ENCODE data around the gene ITPKC. TPM values are rescaled to one million over a fixed set of nuclear protein-coding genes. Genes with fewer than 3 reads are reported as not detected.

Gene ITPKC
- total and polyA plus RNA-seq, 9 of the 15 experiments (the other 6 are each of a cell fraction or from before 2014, with no cell fraction given) = 0.08 to 9.3 (median 5.8) TPM

GRCh38 chr19:40755791-40756190 is 38.9 kb downstream of the ITPKC start:
- BruUV-seq (replicated peaks) = no TSS peak
- Histone ChIP-seq H3K9me3 (replicated peaks; ENCODE audit: control insufficient read depth, insufficient read depth, low read depth, low read length) (no peaks in the 10 kb centered on the region), H2AFZ (ENCODE audit: low read depth, low read length) (no peak overlapping the region), H3K4me2 (ENCODE audit: insufficient read depth, low read length) (no peak overlapping the region), H3K27ac (ENCODE audit: extremely low read depth, low read depth, low read length) (no peak overlapping the region; the same call in 2 of the 3 replicates), H3K9ac (ENCODE audit: insufficient read depth in 1 of 2, low read depth in 2 of 2, low read length in 2 of 2) (peak overlapping the region in 1 of 2 experiments; percentile 72; a peak in 1 of 4 replicates), H3K27me3 (ENCODE audit: control insufficient read depth in 2 of 2, insufficient read depth in 2 of 2, low read length in 2 of 2) (no peaks in the 10 kb centered on the region), H3K4me3 (no peak overlapping the region), H3K4me1 (replicated peaks in 1 of 2; ENCODE audit: control insufficient read depth in 2 of 2, insufficient read depth in 2 of 2, low read length in 2 of 2) (peaks cover 18 to 31% of the 10 kb centered on the region in 2 experiments; a peak in 4 of 5 replicates), H3K79me2 (ENCODE audit: control insufficient read depth, insufficient read depth, low read length) (peaks cover 86% of the 10 kb centered on the region), H3K9me1 (ENCODE audit: control insufficient read depth, insufficient read depth, low read length) (peaks cover 3% of the 10 kb centered on the region), H4K20me1 (replicated peaks; ENCODE audit: control insufficient read depth, insufficient read depth, low read length) (peaks cover 35% of the 10 kb centered on the region), H3K36me3 (ENCODE audit: control insufficient read depth, insufficient read depth, low read length) (peaks cover 83% of the 10 kb centered on the region)
- intact Hi-C loops (cut with micrococcal nuclease) (no loop called here), in situ Hi-C loops (cut with MboI) (no loop called here)
- POLR2A ChIA-PET = interaction anchor here (0.6 to 2.5 kb wide), 4 partner anchors 10 to 50 kb away, joined by 4 to 8 read pairs (median 4); partner anchors contain the start of gene RAB4B
- TF ChIP-seq, protein P1, sequence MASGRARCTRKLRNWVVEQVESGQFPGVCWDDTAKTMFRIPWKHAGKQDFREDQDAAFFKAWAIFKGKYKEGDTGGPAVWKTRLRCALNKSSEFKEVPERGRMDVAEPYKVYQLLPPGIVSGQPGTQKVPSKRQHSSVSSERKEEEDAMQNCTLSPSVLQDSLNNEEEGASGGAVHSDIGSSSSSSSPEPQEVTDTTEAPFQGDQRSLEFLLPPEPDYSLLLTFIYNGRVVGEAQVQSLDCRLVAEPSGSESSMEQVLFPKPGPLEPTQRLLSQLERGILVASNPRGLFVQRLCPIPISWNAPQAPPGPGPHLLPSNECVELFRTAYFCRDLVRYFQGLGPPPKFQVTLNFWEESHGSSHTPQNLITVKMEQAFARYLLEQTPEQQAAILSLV (tag; IDR thresholded peaks at IDR 0.05) = no peak
- no peak for TF ChIP-seq SMARCA5 (IDR thresholded peaks at IDR 0.05)
- TF ChIP-seq, protein P2, sequence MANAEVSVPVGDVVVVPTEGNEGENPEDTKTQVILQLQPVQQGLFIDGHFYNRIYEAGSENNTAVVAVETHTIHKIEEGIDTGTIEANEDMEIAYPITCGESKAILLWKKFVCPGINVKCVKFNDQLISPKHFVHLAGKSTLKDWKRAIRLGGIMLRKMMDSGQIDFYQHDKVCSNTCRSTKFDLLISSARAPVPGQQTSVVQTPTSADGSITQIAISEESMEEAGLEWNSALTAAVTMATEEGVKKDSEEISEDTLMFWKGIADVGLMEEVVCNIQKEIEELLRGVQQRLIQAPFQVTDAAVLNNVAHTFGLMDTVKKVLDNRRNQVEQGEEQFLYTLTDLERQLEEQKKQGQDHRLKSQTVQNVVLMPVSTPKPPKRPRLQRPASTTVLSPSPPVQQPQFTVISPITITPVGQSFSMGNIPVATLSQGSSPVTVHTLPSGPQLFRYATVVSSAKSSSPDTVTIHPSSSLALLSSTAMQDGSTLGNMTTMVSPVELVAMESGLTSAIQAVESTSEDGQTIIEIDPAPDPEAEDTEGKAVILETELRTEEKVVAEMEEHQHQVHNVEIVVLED (CRISPR knock-in tag; IDR thresholded peaks at IDR 0.05) = no peak
- TF ChIP-seq SIN3A (IDR thresholded peaks at IDR 0.05; ENCODE audit: borderline replicate concordance in 2 of 2, control insufficient read depth in 1 of 2, low read depth in 2 of 2, low read length in 2 of 2) = no peak
- no peak for TF ChIP-seq CXXC5 (CRISPR knock-in tag; IDR thresholded peaks at IDR 0.05)
- no peak for TF ChIP-seq JUND (IDR thresholded peaks at IDR 0.05; ENCODE audit: borderline replicate concordance, low read depth, low read length)
- TF ChIP-seq JUND (tag; IDR thresholded peaks at IDR 0.05; ENCODE audit: borderline replicate concordance, low read depth, low read length) = 0 out of 3 replicates have a peak, but pooled peaks have one; percentile 24
- TF ChIP-seq NELFE (IDR thresholded peaks at IDR 0.05; ENCODE audit: insufficient read depth, insufficient read length) = no peak
- no peak for TF ChIP-seq ZNF282 (CRISPR knock-in tag; IDR thresholded peaks at IDR 0.05)
- TF ChIP-seq ATF3 (IDR thresholded peaks at IDR 0.05) = 0 out of 2 replicates have a peak, but pooled peaks have one; percentile 28
- TF ChIP-seq ATF3 (CRISPR knock-in tag; conservative IDR thresholded peaks at IDR 0.05) = no peak
- no peak for TF ChIP-seq BCLAF1 (IDR thresholded peaks at IDR 0.05; ENCODE audit: borderline replicate concordance in 1 of 2, control insufficient read depth in 1 of 2, low read depth in 2 of 2, low read length in 1 of 2)
- FAIRE-seq (no peak), ATAC-seq (no peak), DNase-seq (ENCODE audit: extremely low read depth in 1 of 4, low spot score in 3 of 4) (no peak)
- WGBS (ENCODE audit: insufficient coverage, low coverage, missing lambda C conversion rate) = 97% methylated on average over 8 of the region's 8 CpGs
- CTCF ChIA-PET (ENCODE audit: low intra/inter-chr PET ratio) = no interaction called here
